GM12892 (cell line): ENCODE results near the gene AFF3.

Experiments
- DNase-seq: peaks from one replicate; pipeline ENCODE4 v3.0.0; 2011; ENCODE audit not compliant: insufficient read length
- FAIRE-seq: peaks from 2 replicates; lab custom pipeline; 2011; peaks lifted over from hg19 to GRCh38; lab: Jason Lieb, UNC
- POLR2A ChIP-seq: IDR thresholded peaks from 2 replicates; pipeline ENCODE4 v1.6.1; 2011; ENCODE audit warnings: low read depth, low read length, control low read depth
- POLR2AphosphoS5 ChIP-seq: IDR thresholded peaks from 2 replicates; pipeline ENCODE4 v1.6.1; 2011; ENCODE audit warnings: low read depth, low read length, control low read depth
- TAF1 ChIP-seq: IDR thresholded peaks from 2 replicates; pipeline ENCODE4 v1.6.1; 2011; ENCODE audit warnings: low read depth, mild to moderate bottlenecking, control low read depth, low read length, borderline replicate concordance

AFF3 gene

GRCh38 chr2:99863236-99863902 lies 279.0 kb downstream of the AFF3 start:
- no peak for FAIRE-seq
- TF ChIP-seq POLR2AphosphoS5 = no peak
- DNase-seq = no peak

GRCh38 chr2:99862566-99862965 lies 279.8 kb downstream of the AFF3 start:
- no peak for TF ChIP-seq POLR2A
- no peak for TF ChIP-seq POLR2AphosphoS5
- TF ChIP-seq TAF1 = no peak
- DNase-seq (no peak), FAIRE-seq (no peak)

GRCh38 chr2:99861376-99861760 lies 281.0 kb downstream of the AFF3 start:
- FAIRE-seq (no peak), DNase-seq (no peak)
- no peak for TF ChIP-seq POLR2AphosphoS5
- TF ChIP-seq POLR2A = no peak
- TF ChIP-seq TAF1 = no peak

GRCh38 chr2:99860720-99861375 lies 281.5 kb downstream of the AFF3 start:
- DNase-seq (no peak), FAIRE-seq (no peak)
- no peak for TF ChIP-seq POLR2AphosphoS5
- TF ChIP-seq TAF1 = no peak
- TF ChIP-seq POLR2A = no peak

GRCh38 chr2:99858951-99859596 lies 283.3 kb downstream of the AFF3 start:
- no peak for FAIRE-seq

GRCh38 chr2:99857867-99858444 lies 284.4 kb downstream of the AFF3 start:
- FAIRE-seq (no peak), DNase-seq (no peak)
- no peak for TF ChIP-seq TAF1
- no peak for TF ChIP-seq POLR2A
- no peak for TF ChIP-seq POLR2AphosphoS5

More at GRCh38 chr2:99858951-99859596, 283.3 kb downstream of the AFF3 start:
- TF ChIP-seq POLR2AphosphoS5 (no peak), TAF1 (no peak), POLR2A (no peak)
- DNase-seq = no peak

- DNase-seq (no peak), FAIRE-seq (no peak)
- TF ChIP-seq TAF1 (no peak), POLR2A (no peak), POLR2AphosphoS5 (no peak)
These were observed 285.0 kb downstream of the AFF3 start for GRCh38 chr2:99857372-99857771.

- DNase-seq (no peak), FAIRE-seq (no peak)
- TF ChIP-seq POLR2A (no peak), TAF1 (no peak), POLR2AphosphoS5 (no peak)
These were observed 286.3 kb downstream of the AFF3 start for GRCh38 chr2:99856119-99856518.

- TF ChIP-seq TAF1 = no peak
- TF ChIP-seq POLR2A = no peak
- no peak for TF ChIP-seq POLR2AphosphoS5
- FAIRE-seq (no peak), DNase-seq (no peak)
These were observed 288.0 kb downstream of the AFF3 start for GRCh38 chr2:99854236-99854852.

GRCh38 chr2:99852956-99853355 lies 289.4 kb downstream of the AFF3 start:
- no peak for FAIRE-seq
- no peak for TF ChIP-seq POLR2AphosphoS5
- TF ChIP-seq TAF1 = no peak
- TF ChIP-seq POLR2A = no peak
- DNase-seq = no peak

- TF ChIP-seq POLR2A (no peak), TAF1 (no peak), POLR2AphosphoS5 (no peak)
- FAIRE-seq = no peak
- no peak for DNase-seq
These were observed 289.9 kb downstream of the AFF3 start for GRCh38 chr2:99852376-99852934.
